GM21528 (cell line): ENCODE results near the gene SULT1A3.
"Not testable (repeated sequence)": the region's sequence is repeated elsewhere in the genome, so short reads cannot be mapped to it uniquely, and the experiment has no call there.

Experiments
- ATAC-seq: cut with Tn5 transposase; IDR thresholded peaks from one replicate; pipeline ENCODE4 v1.9.1; 2021; ENCODE audit warnings: mild to moderate bottlenecking, moderate library complexity; ENCODE audit not compliant: unreplicated experiment, low FRiP score

The SULT1A3 gene

GRCh38 chr16:30199049-30199448 is at the start of gene SULT1A3:
SULT1A3 (plus strand) TSS chr16:30199255; CDS start chr16:30200729, 1,474 bp downstream.
- not testable (repeated sequence) for ATAC-seq

GRCh38 chr16:30151091-30151490 is 48.0 kb upstream of the SULT1A3 start:
- ATAC-seq, result no peak

GRCh38 chr16:30152517-30152916 is 46.5 kb upstream of the SULT1A3 start:
- ATAC-seq, result no peak

- no peak for ATAC-seq
Measured at GRCh38 chr16:30155188-30155587, 43.9 kb upstream of the SULT1A3 start.

- ATAC-seq, result no peak
Measured at GRCh38 chr16:30157214-30157613, 41.8 kb upstream of the SULT1A3 start.

GRCh38 chr16:30163538-30163937 is 35.5 kb upstream of the SULT1A3 start:
- no peak for ATAC-seq

- no peak for ATAC-seq
Measured at GRCh38 chr16:30166202-30166902, 32.7 kb upstream of the SULT1A3 start.

GRCh38 chr16:30168746-30169145 is 30.3 kb upstream of the SULT1A3 start:
- not testable (repeated sequence) for ATAC-seq

GRCh38 chr16:30169416-30169815 is 29.6 kb upstream of the SULT1A3 start:
- ATAC-seq, result not testable (repeated sequence)

GRCh38 chr16:30170145-30170544 is 28.9 kb upstream of the SULT1A3 start:
- ATAC-seq, result not testable (repeated sequence)

GRCh38 chr16:30173054-30173453 is 26.0 kb upstream of the SULT1A3 start:
- no peak for ATAC-seq

GRCh38 chr16:30176876-30177275 is 22.2 kb upstream of the SULT1A3 start:
- not testable (repeated sequence) for ATAC-seq

GRCh38 chr16:30179195-30179594 is 19.9 kb upstream of the SULT1A3 start:
- no peak for ATAC-seq

- ATAC-seq, result no peak
Measured at GRCh38 chr16:30179931-30180330, 19.1 kb upstream of the SULT1A3 start.

GRCh38 chr16:30180741-30181140 is 18.3 kb upstream of the SULT1A3 start:
- no peak for ATAC-seq

- peak; percentile 43 for ATAC-seq
Measured at GRCh38 chr16:30183233-30184095, 15.6 kb upstream of the SULT1A3 start, which contains the start of gene CORO1A. CORO1A (plus strand) TSS chr16:30183602; CDS start chr16:30185210, 1,608 bp downstream.

GRCh38 chr16:30184096-30184890 is 14.8 kb upstream of the SULT1A3 start:
- ATAC-seq, result peak; percentile 29

GRCh38 chr16:30184891-30185682 is 14.0 kb upstream of the SULT1A3 start:
- ATAC-seq, result no peak

GRCh38 chr16:30185683-30186421 is 13.2 kb upstream of the SULT1A3 start:
- ATAC-seq, result no peak
